NCI-H1694 treated with DMSO at 0.1 percent for 48 hours (cell line): ENCODE results near the gene CAMSAP1.
"Not testable (repeated sequence)": the region's sequence is repeated elsewhere in the genome, so short reads cannot be mapped to it uniquely, and the experiment has no call there.

Experiments used
- DNase-seq: peaks from one replicate; lab custom pipeline; 2025; lab: John Stamatoyannopoulos, UW

The CAMSAP1 gene

GRCh38 chr9:135907431-135908092, at the start of gene CAMSAP1:
Gene CAMSAP1 (minus strand): TSS chr9:135907546. CDS start chr9:135907159, 387 bp downstream.
- peak; percentile 76 for DNase-seq

GRCh38 chr9:135956802-135957174, 49.4 kb upstream of the CAMSAP1 start:
- no peak for DNase-seq

GRCh38 chr9:135955934-135956801, 48.8 kb upstream of the CAMSAP1 start:
- DNase-seq: no peak

GRCh38 chr9:135952664-135953206, 45.4 kb upstream of the CAMSAP1 start:
- no peak for DNase-seq

- peak; percentile 5 for DNase-seq
Observed at GRCh38 chr9:135951889-135952663, 44.7 kb upstream of the CAMSAP1 start.

- not testable (repeated sequence) for DNase-seq
Observed at GRCh38 chr9:135951310-135951709, 44.0 kb upstream of the CAMSAP1 start.

GRCh38 chr9:135950841-135951240, 43.5 kb upstream of the CAMSAP1 start:
- not testable (repeated sequence) for DNase-seq

GRCh38 chr9:135950135-135950682, 42.9 kb upstream of the CAMSAP1 start:
- DNase-seq: no peak

GRCh38 chr9:135949501-135950134, 42.3 kb upstream of the CAMSAP1 start:
- no peak for DNase-seq

- no peak for DNase-seq
Observed at GRCh38 chr9:135948968-135949367, 41.6 kb upstream of the CAMSAP1 start.

- DNase-seq: no peak
Observed at GRCh38 chr9:135948446-135948845, 41.1 kb upstream of the CAMSAP1 start.

GRCh38 chr9:135947582-135947981, 40.2 kb upstream of the CAMSAP1 start:
- no peak for DNase-seq

GRCh38 chr9:135947105-135947504, 39.8 kb upstream of the CAMSAP1 start:
- DNase-seq: not testable (repeated sequence)

- no peak for DNase-seq
Observed at GRCh38 chr9:135946392-135946994, 39.1 kb upstream of the CAMSAP1 start.

GRCh38 chr9:135945969-135946368, 38.6 kb upstream of the CAMSAP1 start:
- DNase-seq: no peak

GRCh38 chr9:135944444-135945252, 37.3 kb upstream of the CAMSAP1 start:
- DNase-seq: no peak

- not testable (repeated sequence) for DNase-seq
Observed at GRCh38 chr9:135943604-135944003, 36.3 kb upstream of the CAMSAP1 start.

- no peak for DNase-seq
Observed at GRCh38 chr9:135941288-135941995, 34.1 kb upstream of the CAMSAP1 start.
